Anterior cingulate cortex (tissue), 58 donors: ENCODE data around the gene B3GALT6.
A peak's percentile ranks its signal among the peaks of the same experiment; 100 is the strongest.

ENCODE experiments used
- DNase-seq, 58 donors: peaks; one replicate each; lab custom pipeline; 2025; lab: John Stamatoyannopoulos, UW

Gene B3GALT6

GRCh38 chr1:1278620-1279019, 46.6 kb downstream of the B3GALT6 start:
- no peak for DNase-seq

GRCh38 chr1:1279028-1279427, 47.0 kb downstream of the B3GALT6 start:
- DNase-seq: no peak

DNA sequence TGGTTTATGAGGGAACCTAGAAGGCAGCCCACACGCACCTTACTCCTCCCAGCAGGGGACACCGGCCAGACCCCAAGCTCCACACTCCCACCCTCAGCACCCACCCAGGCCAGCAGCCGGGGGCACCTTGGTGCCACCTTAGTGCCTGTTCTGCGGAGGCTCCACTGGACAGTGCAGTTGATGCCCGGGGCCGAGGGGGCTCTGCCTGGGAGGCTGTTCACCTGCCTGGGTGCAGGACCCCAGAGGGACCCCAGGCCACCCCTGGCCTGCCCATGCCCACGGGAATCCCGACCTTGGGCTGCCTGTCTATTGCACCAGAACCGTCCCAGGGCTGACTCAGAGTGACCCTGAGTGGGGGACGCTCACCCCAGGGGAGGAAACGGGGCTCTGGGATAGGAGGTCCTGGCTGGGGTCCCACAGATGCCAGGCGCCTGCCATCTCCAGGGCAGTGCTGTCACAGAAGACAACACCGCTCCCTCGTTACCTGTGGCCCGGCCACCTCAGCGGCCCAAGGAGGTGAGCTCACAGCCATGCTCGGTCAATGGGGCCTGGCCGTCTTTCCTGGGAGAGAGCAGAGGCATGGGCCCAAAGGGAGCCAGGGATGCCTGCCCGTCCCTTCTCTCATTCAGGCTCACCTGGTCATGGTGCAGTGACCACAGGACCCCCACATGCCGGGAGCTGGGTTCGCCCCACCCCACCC, 48.9 kb downstream of the B3GALT6 start:
- DNase-seq: no peak

- DNase-seq: peak in 1 of 58 donors; percentile 15
Measured at GRCh38 chr1:1281533-1282321, 49.7 kb downstream of the B3GALT6 start.

- DNase-seq: no peak
Measured at GRCh38 chr1:1282998-1283397, 51.0 kb downstream of the B3GALT6 start.

DNA sequence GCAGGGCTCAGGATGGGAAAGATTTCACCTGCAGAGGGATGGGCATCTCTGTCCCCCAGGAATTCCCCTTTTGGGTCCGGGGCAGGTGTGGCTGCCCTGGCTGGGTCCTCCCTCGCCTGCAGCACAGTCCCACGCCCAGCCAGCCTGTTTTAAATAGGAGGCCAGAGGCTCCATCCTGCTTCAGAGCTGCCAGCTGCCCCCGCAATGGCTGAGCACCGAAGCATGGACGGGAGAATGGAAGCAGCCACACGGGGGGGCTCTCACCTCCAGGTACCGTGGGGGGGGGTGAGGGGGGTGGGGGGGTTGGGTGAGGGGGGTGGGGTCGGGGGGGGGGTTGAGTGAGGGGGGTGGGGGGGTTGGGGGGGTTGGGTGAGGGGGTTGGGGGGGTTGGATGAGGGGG, 51.8 kb downstream of the B3GALT6 start:
- DNase-seq: no peak
